BJ (cell line): ENCODE data around the gene SKAP1. TPM values are rescaled to one million over a fixed set of nuclear protein-coding genes. Genes with fewer than 3 reads are reported as not detected.
"Not testable (repeated sequence)": the region's sequence is repeated elsewhere in the genome, so short reads cannot be mapped to it uniquely, and the experiment has no call there.

Experiments
- CTCF ChIA-PET: fragments of 350-600 bp; formaldehyde crosslinking; extraction: SDS; loops from one replicate; lab custom pipeline; 2021; ENCODE audit warnings: antibody characterized with exemption, inconsistent platforms; lab: Yijun Ruan, JAX
- POLR2A ChIA-PET: fragments of 300-600 bp; sonication (Branson Sonifier 250); formaldehyde crosslinking; extraction: SDS; loops from one replicate; lab custom pipeline; 2021; ENCODE audit warnings: antibody characterized with exemption; lab: Charles Lee
- DNase-seq: peaks from one replicate; pipeline ENCODE4 v3.0.0-alpha.2; 2011; ENCODE audit warnings: low read depth
- H3K27me3 ChIP-seq: 2 replicates; pipeline ENCODE4 v1.6.0; 2011; ENCODE audit warnings: low read length; ENCODE audit not compliant: control insufficient read depth, insufficient read depth
- H3K36me3 ChIP-seq: 2 replicates; pipeline ENCODE4 v1.5.1; 2011; ENCODE audit warnings: low read length; ENCODE audit not compliant: control insufficient read depth, insufficient read depth
- H3K4me3 ChIP-seq: 2 replicates; pipeline ENCODE4 v1.5.1; 2011; ENCODE audit warnings: low read depth, mild to moderate bottlenecking, control low read depth, low read length
- CTCF ChIP-seq: IDR thresholded peaks from 2 replicates; pipeline ENCODE4 v1.5.1; 2011; ENCODE audit warnings: low read depth, mild to moderate bottlenecking, control low read depth, inconsistent platforms, low read length, moderate library complexity; ENCODE audit not compliant: insufficient read depth
- polyA plus RNA-seq: library from polyadenylated mRNA; depleted of rRNA; stranded (reverse); fragments of >200 nt; gene quantifications from 2 replicates; pipeline ENCODE4 v1.2.3, GENCODE V29; 2011

Gene SKAP1
- polyA plus RNA-seq, 1 experiment, result not detected

GRCh38 chr17:48375356-48375755 is 54.7 kb downstream of the SKAP1 start:
- DNase-seq, result no peak
- ChIA-PET CTCF (interaction anchor here (0.6 to 1.3 kb wide), 2 partner anchors 11 to 23 kb away, joined by 3 to 4 read pairs; no protein-coding TSS in a partner anchor), POLR2A (no interaction called here)
- Histone ChIP-seq H3K36me3 (no peaks in the 10 kb centered on the region), H3K27me3 (peaks cover 16% of the 10 kb centered on the region), H3K4me3 (no peak overlapping the region)
- TF ChIP-seq CTCF, result no peak

- DNase-seq, result no peak
- ChIA-PET CTCF (no interaction called here), POLR2A (no interaction called here)
- Histone ChIP-seq H3K27me3 (peaks cover 17% of the 10 kb centered on the region), H3K36me3 (no peaks in the 10 kb centered on the region), H3K4me3 (no peak overlapping the region)
- TF ChIP-seq CTCF, result peak; percentile 32; the same call in 1 of the 2 replicates
Observed at GRCh38 chr17:48374650-48375230, 55.3 kb downstream of the SKAP1 start.

GRCh38 chr17:48373883-48374282 is 56.1 kb downstream of the SKAP1 start:
- H3K36me3 ChIP-seq, result no peaks in the 10 kb centered on the region
- no peak for DNase-seq
- ChIA-PET CTCF (interaction anchor here (1.4 kb wide), 1 partner anchor 38 kb away, joined by 3 read pairs; no protein-coding TSS in a partner anchor), POLR2A (no interaction called here)
- peaks cover 17% of the 10 kb centered on the region for H3K27me3 ChIP-seq
- TF ChIP-seq CTCF, result no peak
- no peak overlapping the region for H3K4me3 ChIP-seq

- H3K4me3 ChIP-seq, result no peak overlapping the region
- CTCF ChIA-PET, result interaction anchor here (1.4 kb wide), 1 partner anchor 38 kb away, joined by 3 read pairs; no protein-coding TSS in a partner anchor
- no peak for TF ChIP-seq CTCF
- peaks cover 12% of the 10 kb centered on the region for H3K27me3 ChIP-seq
- no peaks in the 10 kb centered on the region for H3K36me3 ChIP-seq
- no peak for DNase-seq
- POLR2A ChIA-PET, result no interaction called here
Observed at GRCh38 chr17:48373130-48373830, 56.7 kb downstream of the SKAP1 start.

- DNase-seq, H3K4me3 ChIP-seq, H3K36me3 ChIP-seq, CTCF ChIA-PET, POLR2A ChIA-PET: not testable (repeated sequence)
- peaks cover 12% of the 10 kb centered on the region for H3K27me3 ChIP-seq
Observed at GRCh38 chr17:48368967-48369366, 61.0 kb downstream of the SKAP1 start.
